Endothelial cell (in vitro differentiated cells): Measurements from ENCODE around the gene LMO3. TPM values are rescaled to one million over a fixed set of nuclear protein-coding genes. Genes with fewer than 3 reads are reported as not detected.

ENCODE experiments used
- DNase-seq: peaks from one replicate; pipeline ENCODE4 v3.0.0; 2021; ENCODE audit warnings: low spot score
- H3K27ac Mint-ChIP-seq: one replicate; pipeline ENCODE4 v1.8.0; 2021; ENCODE audit warnings: mixed read lengths, inconsistent platforms; ENCODE audit not compliant: unreplicated experiment
- H3K27me3 Mint-ChIP-seq: one replicate; pipeline ENCODE4 v1.8.0; 2021; ENCODE audit warnings: mild to moderate bottlenecking, moderate library complexity, mixed read lengths, inconsistent platforms; ENCODE audit not compliant: unreplicated experiment
- H3K36me3 Mint-ChIP-seq: one replicate; pipeline ENCODE4 v1.8.0; 2021; ENCODE audit warnings: mild to moderate bottlenecking, low read depth, mixed read lengths, inconsistent platforms; ENCODE audit not compliant: unreplicated experiment
- H3K4me1 Mint-ChIP-seq: one replicate; pipeline ENCODE4 v1.8.0; 2021; ENCODE audit warnings: mild to moderate bottlenecking, mixed read lengths, inconsistent platforms; ENCODE audit not compliant: unreplicated experiment
- H3K4me3 Mint-ChIP-seq: one replicate; pipeline ENCODE4 v1.8.0; 2021; ENCODE audit warnings: mild to moderate bottlenecking, mixed read lengths, inconsistent platforms; ENCODE audit not compliant: unreplicated experiment
- H3K9me3 Mint-ChIP-seq: one replicate; pipeline ENCODE4 v1.8.0; 2021; ENCODE audit warnings: mixed read lengths, inconsistent platforms; ENCODE audit not compliant: unreplicated experiment
- total RNA-seq: library from RNA; stranded (reverse); fragmentation: NEBNext Ultra II Directional; extraction: Animal tissue kit (Norgen Biotek cat#: 25700); gene quantifications from one replicate; pipeline ENCODE4 v1.2.1, GENCODE V29; 2021; ENCODE audit not compliant: unreplicated experiment
- TF ChIP-seq, protein P1 (sequence below): fragments of 200-600 bp; sonication (generic); IDR thresholded peaks from one replicate; pipeline ENCODE4 v1.5.0; 2021; ENCODE audit warnings: antibody characterized with exemption; ENCODE audit not compliant: unreplicated experiment

The LMO3 gene
- total RNA-seq, 1 donor from 2014 or later, result not detected

GRCh38 chr12:16504200-16504599, 101.8 kb downstream of the LMO3 start:
- H3K4me1 Mint-ChIP-seq, result no peaks in the 10 kb centered on the region
- DNase-seq, result no peak
- no peaks in the 10 kb centered on the region for H3K27me3 Mint-ChIP-seq
- H3K4me3 Mint-ChIP-seq, result no peak overlapping the region
- TF ChIP-seq, protein P1, sequence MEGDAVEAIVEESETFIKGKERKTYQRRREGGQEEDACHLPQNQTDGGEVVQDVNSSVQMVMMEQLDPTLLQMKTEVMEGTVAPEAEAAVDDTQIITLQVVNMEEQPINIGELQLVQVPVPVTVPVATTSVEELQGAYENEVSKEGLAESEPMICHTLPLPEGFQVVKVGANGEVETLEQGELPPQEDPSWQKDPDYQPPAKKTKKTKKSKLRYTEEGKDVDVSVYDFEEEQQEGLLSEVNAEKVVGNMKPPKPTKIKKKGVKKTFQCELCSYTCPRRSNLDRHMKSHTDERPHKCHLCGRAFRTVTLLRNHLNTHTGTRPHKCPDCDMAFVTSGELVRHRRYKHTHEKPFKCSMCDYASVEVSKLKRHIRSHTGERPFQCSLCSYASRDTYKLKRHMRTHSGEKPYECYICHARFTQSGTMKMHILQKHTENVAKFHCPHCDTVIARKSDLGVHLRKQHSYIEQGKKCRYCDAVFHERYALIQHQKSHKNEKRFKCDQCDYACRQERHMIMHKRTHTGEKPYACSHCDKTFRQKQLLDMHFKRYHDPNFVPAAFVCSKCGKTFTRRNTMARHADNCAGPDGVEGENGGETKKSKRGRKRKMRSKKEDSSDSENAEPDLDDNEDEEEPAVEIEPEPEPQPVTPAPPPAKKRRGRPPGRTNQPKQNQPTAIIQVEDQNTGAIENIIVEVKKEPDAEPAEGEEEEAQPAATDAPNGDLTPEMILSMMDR, result no peak
- no peaks in the 10 kb centered on the region for H3K9me3 Mint-ChIP-seq
- H3K36me3 Mint-ChIP-seq, result no peaks in the 10 kb centered on the region
- H3K27ac Mint-ChIP-seq, result no peak overlapping the region

- Mint-ChIP-seq H3K27me3 (no peaks in the 10 kb centered on the region), H3K36me3 (no peaks in the 10 kb centered on the region), H3K4me3 (no peak overlapping the region), H3K27ac (no peak overlapping the region), H3K4me1 (no peaks in the 10 kb centered on the region), H3K9me3 (no peaks in the 10 kb centered on the region)
- DNase-seq, result no peak
- TF ChIP-seq, protein P1, result no peak
Measured at GRCh38 chr12:16499611-16500010, 106.4 kb downstream of the LMO3 start.
